NCI-H1105 (cell line): Measurements from ENCODE around the gene ALG9.
A peak's percentile ranks its signal among the peaks of the same experiment; 100 is the strongest.

Source experiments
- DNase-seq: peaks from one replicate; lab custom pipeline; 2025; lab: John Stamatoyannopoulos, UW

ALG9 gene

DNA sequence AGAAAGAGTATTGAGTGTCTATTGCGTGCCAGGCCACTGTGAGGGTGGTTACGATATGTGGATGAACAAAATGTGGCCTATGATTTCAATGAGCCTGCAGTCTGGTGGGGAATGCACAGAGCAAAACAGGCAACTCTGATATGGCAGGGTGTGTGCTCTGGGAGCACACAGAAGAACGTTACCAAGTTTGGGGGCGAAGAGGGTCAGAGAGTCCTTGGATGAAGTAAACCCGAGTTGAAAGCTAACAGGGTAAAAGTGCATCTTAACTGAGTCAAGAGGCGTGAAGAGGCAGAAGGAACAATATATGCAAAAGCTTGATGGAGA, 8.2 kb upstream of the ALG9 start:
- DNase-seq = no peak

- peak; percentile 99 for DNase-seq
Observed at GRCh38 chr11:111878849-111879636, 7.7 kb upstream of the ALG9 start, which contains the start of the genes CFAP68 and FDXACB1. TSS of gene CFAP68 (plus strand) at chr11:111879541. CDS start at chr11:111879561, 20 bp downstream. TSS of gene FDXACB1 (minus strand) at chr11:111879165. CDS start at chr11:111879132, 33 bp downstream.

GRCh38 chr11:111878385-111878848, 7.0 kb upstream of the ALG9 start:
- peak; percentile 37 for DNase-seq

DNA sequence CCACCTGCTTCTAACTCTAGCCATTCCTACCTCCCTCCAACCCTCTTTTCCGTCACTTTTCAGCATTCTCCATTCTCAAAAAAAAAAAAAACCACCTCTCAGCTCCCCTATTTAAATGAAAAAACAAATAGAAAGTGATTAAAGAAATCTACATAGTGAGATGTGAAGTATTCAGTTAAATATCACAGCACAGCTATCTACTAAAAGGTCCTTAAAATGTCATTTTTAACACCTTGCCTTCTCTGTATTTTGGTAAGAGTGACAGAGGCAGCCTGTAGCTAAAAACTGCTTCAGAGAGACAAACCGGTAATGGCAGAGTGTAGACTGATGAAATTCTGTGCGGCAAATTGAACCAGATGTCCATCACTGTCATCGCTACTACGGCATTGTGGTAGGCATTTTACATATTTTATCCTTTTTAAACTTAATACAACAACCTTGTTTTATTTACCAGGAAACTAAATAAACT, 346 bp upstream of the ALG9 start:
- no peak for DNase-seq

DNA sequence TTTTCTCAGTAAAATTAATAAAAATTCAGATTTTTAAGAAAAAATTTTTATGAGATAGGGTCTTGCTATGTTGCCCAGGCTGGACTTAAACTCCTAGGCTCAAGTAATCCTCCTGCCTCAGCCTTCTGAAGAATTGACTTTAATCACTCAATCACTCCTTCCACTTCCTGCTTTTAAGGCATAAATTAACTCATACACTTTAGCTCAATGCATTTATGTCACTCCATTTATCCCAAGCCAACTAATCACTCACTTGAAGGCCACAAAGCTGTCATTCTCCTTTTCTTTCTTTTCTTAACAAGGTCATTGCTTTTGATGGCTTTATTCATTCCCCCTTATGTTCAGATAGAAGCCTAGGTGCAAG, 877 bp downstream of the ALG9 start:
- DNase-seq = no peak

GRCh38 chr11:111870113-111870512, 1.3 kb downstream of the ALG9 start:
- DNase-seq = peak; percentile 1

DNA sequence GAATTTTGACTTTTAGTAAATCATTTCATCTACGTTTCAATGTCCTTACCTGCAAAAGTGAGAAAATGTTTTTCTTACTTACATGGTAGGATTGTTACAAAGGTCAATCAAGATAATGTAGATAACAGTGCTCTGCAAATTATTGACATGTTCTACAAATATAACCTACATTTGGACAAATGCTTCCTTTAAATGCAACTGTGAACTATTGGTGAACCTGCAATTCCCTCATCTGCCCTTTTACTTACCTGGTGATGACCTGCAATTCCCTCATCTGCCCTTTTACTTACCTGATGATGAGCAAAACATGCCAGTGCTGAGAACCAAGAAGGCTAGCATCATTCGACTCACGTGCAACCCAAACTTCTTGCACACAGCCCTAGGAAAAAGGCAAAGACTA, 11.1 kb downstream of the ALG9 start:
- DNase-seq = no peak

GRCh38 chr11:111855506-111855905, 15.9 kb downstream of the ALG9 start:
- no peak for DNase-seq

GRCh38 chr11:111852103-111852502, 19.3 kb downstream of the ALG9 start:
- no peak for DNase-seq

DNA sequence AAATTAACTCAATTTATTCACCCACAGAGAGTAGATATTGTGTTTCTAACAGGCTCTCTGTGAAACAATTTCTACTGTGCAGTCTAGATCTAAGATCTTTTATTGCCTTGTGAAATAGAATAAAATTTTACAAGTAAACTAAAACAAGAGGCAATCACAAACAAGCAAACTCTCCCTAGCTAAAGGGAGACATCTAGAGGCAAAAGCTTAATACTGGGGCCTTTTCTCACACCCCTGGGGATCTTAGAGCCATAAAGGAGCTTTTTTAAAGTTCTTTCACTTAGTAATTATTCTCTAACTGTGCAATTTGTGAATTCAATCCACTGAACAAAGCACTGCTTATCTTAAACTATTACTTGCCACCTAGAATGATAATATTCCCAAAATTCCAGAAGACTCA, 19.7 kb downstream of the ALG9 start:
- no peak for DNase-seq

DNA sequence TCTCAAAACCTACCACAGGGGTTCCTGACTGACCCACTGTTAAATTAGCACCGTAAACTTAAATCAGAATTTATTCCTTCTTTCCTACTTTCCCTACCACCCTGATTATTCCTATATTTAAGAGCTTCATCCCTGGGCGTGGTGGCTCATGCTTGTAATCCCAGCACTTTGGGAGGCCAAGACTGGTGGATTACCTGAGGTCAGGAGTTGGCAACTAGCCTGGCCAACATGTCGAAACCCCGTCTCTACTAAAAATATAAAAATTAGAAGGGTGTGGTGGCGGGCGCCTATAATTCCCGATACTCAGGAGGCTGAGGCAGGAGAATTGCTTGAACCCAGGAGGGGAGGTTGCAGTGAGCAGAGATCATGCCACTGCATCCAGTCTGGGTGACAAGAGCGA, 20.3 kb downstream of the ALG9 start:
- no peak for DNase-seq

- DNase-seq = no peak
Observed at GRCh38 chr11:111849631-111850030, 21.8 kb downstream of the ALG9 start.

DNA sequence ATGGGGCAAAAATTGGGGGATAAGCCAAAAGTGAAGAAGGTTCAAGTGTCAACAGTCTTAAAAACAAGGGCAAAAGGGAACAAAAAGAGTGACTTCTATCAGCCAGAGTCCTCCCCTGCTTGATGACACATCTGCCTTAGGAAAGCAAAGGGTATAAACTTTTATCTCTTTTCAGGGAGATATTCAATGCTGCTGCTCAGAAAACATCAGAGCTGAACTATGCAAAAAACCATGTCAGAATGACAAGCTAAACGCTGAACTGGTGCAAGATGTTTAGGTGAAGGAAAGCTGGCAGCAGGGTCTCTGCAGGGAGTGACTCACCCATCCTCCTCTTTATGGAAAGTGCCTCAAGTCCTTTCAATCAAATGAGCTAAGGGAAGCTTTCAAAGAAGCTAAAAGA, 24.7 kb downstream of the ALG9 start:
- no peak for DNase-seq

GRCh38 chr11:111846063-111846462, 25.3 kb downstream of the ALG9 start:
- DNase-seq = no peak

GRCh38 chr11:111845276-111846028, 25.9 kb downstream of the ALG9 start:
- DNase-seq = no peak

- no peak for DNase-seq
Observed at GRCh38 chr11:111843661-111844060, 27.7 kb downstream of the ALG9 start.

DNA sequence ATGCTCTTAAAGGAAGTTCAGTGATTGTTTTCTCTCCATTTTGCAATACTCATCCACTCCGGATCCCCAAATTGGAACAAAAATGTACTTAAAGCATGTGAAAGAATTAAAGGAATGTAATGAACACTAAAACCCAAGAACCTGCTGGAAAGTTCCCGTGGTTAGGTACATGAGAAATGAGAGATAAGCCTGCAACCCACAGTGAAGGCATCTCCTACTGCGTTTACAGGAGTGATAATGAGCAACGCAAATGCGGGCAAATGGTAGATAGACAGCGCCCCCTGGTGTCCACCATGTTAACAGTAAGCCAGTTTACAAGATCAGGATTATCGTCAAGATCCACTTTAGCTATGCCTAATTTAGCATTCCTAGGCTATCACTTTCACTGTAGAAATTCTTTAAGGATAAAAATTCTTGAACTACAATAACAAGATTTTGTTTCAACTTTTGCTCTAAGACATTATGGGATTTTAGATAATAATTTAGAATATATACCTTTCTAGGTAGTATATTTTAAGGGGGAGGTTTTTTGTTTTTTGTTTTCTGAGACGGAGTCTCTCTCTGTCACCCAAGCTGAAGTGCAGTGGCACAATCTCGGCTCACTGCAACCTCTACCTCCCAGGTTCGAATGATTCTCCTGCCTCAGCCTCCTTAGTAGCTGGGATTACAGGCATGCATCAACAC, 29.9 kb downstream of the ALG9 start:
- peak; percentile 76 for DNase-seq

- DNase-seq = no peak
Observed at GRCh38 chr11:111840143-111840542, 31.2 kb downstream of the ALG9 start.

- no peak for DNase-seq
Observed at GRCh38 chr11:111838054-111838453, 33.3 kb downstream of the ALG9 start.

- DNase-seq = no peak
Observed at GRCh38 chr11:111837366-111837891, 34.0 kb downstream of the ALG9 start.

DNA sequence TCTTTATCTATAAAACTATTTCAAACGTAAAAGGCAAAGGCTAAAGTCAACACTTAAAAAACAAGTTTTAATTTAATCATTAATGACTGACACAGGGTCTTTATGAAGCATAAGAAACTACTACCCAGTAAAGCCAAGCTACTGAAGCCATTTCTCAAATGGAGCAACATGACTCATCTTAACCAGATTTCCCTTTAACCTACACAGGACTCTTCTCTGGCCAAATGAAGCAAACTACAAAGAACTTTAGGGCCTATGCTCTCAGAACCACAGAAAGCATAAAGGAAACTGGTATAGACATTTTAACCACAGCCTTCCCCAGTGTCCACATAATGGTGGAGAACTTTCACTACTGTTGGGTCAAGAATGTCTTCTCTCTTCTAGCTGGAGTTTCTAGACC, 34.7 kb downstream of the ALG9 start:
- no peak for DNase-seq

GRCh38 chr11:111836162-111836561, 35.2 kb downstream of the ALG9 start:
- no peak for DNase-seq
